HG02571 (cell line): Measurements from ENCODE around the gene BUB1.
"Not testable (repeated sequence)": the region's sequence is repeated elsewhere in the genome, so short reads cannot be mapped to it uniquely, and the experiment has no call there.

Source experiments
- ATAC-seq: cut with Tn5 transposase; IDR thresholded peaks from one replicate; pipeline ENCODE4 v1.9.1; 2021; ENCODE audit warnings: mild to moderate bottlenecking, moderate library complexity; ENCODE audit not compliant: unreplicated experiment

The BUB1 gene

GRCh38 chr2:110608788-110609502, 68.9 kb downstream of the BUB1 start:
- ATAC-seq, result not testable (repeated sequence)

GRCh38 chr2:110605057-110605456, 72.8 kb downstream of the BUB1 start:
- not testable (repeated sequence) for ATAC-seq

- not testable (repeated sequence) for ATAC-seq
Observed at GRCh38 chr2:110603917-110604591, 73.8 kb downstream of the BUB1 start.

GRCh38 chr2:110602139-110602538, 75.7 kb downstream of the BUB1 start:
- ATAC-seq, result not testable (repeated sequence)

- not testable (repeated sequence) for ATAC-seq
Observed at GRCh38 chr2:110591973-110592372, 85.9 kb downstream of the BUB1 start.

- not testable (repeated sequence) for ATAC-seq
Observed at GRCh38 chr2:110589677-110590330, 88.1 kb downstream of the BUB1 start.

- not testable (repeated sequence) for ATAC-seq
Observed at GRCh38 chr2:110588520-110588919, 89.3 kb downstream of the BUB1 start.
